Activated CD8-positive, alpha-beta memory T cell treated with anti-CD3 and anti-CD28 coated beads, Interleukin-2, amount 50 U/mL, for 24 hours (primary cell): ENCODE results near the gene PLRG1.
"Not testable (repeated sequence)": the region's sequence is repeated elsewhere in the genome, so short reads cannot be mapped to it uniquely, and the experiment has no call there.

Source experiments
- DNase-seq: peaks from one replicate; pipeline ENCODE4 v3.0.0-alpha.2; 2020; ENCODE audit errors: extremely low read depth

PLRG1 gene

DNA sequence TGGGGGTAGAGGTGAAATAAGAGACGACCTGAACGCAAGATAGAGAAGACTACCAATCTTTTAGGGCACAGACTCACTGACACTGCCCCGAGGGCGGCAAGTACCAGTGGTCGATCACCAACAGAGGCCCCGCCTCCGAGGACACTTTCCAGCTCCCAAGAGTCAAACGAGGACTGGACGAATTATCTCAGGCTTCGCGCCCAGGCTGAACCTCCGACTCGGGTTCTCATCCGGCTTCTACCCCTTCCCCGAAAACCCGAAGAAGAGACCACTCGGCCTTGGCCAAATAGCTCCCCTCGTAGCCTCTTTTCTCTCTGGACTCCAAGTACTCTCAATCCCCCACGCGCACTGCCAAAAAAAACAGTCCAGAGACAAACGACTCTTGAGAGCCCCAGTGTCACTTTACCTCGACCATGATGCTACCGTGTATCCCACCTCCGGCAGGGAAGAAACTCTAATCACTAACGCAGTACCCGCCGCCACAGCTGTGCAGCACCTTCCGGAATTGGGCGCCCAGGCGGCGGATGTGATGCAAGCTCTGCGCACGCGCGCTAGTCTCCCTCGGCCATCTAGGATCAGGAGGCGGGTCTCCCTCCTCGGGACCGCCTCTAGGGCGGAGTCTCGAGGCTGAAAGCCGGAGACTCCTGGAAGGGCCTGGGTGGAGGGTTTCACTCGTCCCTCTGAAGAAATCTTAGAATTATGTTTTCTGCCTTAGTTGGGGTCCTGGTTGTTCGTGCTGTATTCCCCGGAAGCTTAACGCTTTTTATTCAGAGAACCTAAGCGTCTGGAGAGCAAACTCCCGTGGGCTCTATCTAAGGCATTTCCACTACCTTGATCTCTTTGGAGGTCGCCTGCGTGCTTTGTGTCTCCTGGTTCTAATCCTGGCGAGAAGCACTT is at the start of gene PLRG1:
Gene PLRG1 (minus strand): TSS at position 507 of the 897 bp plus-strand sequence. CDS start 92 bp downstream, at position 415.
- peak; percentile 91 for DNase-seq

DNA sequence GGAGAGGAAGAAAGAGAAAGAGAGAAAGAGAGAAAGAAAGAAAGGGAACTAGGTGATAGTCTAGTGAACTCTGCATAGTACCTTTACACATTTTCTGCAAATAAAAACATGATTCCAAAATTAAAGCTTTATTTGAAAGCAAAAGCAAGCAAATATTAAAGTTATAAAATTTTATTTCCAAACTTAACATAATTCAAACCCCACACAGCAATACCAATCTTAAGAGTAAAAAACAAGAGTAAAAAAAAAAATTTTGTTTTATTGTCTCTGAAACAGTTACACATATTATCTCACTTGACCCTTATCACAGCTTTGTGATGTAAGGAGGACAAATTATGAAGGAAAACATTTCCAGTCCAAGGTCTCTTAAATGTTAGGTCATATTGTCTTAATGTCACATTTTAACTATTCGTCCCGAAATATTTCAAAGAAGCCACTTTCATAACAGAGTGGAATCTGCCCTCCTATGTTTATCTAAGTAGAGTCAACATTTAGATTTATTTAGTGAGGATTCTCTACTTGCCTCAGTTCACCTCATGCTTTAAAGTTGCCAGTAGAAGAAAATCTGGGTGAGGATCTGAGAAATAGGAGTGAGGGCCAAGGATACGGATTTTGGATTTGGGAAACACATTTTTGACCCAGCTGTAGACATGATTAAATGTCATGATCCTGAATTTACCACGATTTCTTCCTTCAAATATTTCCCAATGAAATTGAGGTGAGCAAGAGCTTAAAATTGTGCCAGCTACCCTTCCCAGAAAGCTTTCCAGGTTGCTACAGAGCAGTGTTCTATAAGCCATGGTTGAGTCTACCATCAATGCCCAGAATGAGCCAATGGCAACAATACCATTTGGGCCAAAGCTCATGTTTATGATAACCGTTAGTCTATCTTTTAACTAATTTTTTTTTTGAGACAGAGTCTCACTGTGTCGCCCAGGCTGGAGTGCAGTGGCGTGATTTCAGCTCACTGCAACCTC is 47.9 kb upstream of the PLRG1 start:
- DNase-seq = no peak

DNA sequence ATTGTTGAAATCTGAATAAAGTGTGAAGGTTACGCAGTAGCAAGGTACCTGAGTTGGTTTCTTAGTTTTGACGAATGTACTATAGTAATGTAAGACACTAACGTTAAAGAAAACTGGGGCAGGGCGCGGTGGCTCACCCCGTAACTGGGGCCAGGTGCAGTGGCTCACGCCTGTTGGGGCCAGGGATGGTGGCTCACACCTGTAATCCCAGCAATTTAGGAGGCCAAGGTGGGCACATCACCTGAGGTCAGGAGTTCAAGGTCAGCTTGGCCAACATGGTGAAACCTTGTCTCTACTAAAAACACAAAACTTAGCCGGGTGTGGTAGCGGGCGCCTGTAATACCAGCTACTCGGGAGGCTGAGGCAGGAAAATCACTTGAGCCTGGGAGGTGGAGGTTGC is 47.1 kb upstream of the PLRG1 start:
- not testable (repeated sequence) for DNase-seq

GRCh38 chr4:154595807-154596206 is 45.6 kb upstream of the PLRG1 start:
- no peak for DNase-seq

DNA sequence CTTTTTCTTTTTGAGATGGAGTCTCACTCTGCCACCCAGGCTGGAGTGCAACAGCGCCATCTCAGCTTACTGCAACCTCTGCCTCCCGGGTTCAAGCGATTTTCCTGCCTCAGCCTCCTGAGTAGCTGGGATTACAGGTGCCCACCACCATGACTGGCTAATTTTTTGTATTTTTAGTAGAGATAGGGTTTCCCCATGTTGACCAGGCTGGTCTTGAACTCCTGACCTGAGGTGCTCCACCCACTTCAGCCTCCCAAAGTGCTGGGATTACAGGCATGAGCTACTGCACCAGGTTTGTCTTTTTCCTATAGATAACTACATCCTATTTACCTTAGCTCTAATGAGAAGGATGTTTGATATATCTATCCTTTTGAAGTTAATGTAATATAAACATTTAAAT is 44.1 kb upstream of the PLRG1 start:
- DNase-seq = not testable (repeated sequence)

DNA sequence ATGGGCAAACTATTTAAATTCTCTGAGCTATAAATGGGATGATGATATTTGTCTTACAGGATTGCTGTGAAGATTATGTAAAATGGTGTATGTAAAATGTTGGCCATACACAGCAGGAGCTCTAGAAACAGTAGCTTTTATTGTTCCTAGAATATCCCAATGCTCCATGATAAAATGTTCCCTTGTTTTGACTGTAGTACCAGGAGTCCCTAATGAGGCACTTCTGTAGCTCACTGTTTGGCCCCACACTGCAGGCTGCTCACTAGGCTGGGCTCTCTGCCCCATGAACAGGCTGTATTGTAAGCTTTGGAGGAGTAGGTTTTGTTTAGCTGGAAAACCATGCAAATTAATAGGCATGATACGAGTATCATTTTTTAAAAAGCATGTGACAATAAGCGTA is 43.7 kb upstream of the PLRG1 start:
- DNase-seq = no peak

- no peak for DNase-seq
Measured at GRCh38 chr4:154591890-154592289, 41.7 kb upstream of the PLRG1 start.

DNA sequence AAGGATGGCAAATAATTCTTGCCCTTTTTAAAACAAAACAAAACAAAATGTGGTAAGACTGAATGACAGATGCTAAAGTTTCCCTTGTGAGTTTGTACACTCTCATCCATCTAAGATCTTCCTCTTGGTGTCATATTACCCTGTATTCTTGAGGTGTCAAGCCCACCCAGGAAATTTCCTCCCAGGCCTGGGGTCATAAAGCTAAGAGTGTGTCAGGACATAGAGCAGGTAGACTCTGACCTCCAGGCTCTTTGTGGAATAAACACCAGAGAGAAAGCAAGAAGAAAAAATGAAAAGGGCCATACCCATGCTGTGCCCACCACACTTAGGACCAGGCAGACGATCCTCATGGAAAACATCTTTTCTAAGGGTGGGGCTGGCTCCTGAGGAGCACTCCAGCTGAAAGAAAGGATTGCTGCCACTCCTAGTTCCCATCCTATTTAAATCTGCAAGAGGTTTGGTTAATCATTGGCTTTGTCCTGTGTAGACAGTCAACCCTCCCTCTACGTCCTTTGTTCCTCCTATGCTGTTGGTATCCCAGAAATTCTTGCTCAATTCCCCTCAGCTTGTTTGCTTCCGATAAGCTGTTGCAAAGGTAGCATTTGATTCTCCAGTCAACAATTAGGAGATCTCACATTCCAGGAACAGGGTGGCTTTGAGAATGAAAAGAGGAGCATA is 40.3 kb upstream of the PLRG1 start, which contains the start of gene FGA:
Gene FGA (minus strand): TSS at position 414 of the 678 bp plus-strand sequence. CDS start 55 bp downstream, at position 359.
- DNase-seq = no peak

DNA sequence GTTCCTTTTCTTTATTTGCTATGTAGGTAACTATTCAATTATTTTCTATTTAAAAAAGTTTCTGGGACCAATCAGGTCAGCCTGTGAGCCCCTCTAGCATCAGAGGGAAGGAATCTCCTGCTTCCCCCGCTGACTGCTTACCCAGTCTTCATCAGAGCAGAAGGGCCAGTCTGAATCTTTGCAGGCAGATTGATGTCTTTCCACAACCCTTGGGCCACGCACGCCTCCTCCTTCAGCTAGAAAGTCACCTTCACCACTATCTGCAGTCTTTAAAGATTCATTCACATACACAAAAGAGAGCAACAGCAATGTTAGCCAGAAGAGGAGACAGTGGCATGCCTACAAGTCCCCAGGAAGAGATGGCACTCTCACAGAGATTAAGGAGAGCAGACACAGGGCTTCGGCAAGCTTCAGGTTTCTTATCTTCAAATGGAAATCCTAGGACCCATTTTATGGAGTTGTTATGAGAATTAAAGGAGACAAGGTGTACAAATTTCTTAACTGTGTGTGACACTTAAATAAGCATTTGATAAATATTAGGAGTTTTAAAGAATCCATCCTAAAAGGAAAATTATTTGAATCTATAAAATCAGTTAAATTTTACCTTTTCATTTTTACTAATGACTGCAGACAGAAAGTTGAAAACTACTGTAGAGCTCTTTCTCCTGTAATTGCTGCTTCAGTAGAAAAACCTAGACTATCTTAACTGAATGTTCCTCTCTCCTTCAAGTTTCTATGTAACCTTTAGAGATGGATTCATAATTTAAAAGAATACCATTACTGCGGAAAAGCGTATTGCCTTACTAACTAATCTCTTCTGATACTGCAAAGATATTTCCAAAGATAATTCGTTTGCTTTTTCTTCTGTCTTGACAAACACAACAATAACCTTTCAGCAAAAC is 39.3 kb upstream of the PLRG1 start:
- no peak for DNase-seq

DNA sequence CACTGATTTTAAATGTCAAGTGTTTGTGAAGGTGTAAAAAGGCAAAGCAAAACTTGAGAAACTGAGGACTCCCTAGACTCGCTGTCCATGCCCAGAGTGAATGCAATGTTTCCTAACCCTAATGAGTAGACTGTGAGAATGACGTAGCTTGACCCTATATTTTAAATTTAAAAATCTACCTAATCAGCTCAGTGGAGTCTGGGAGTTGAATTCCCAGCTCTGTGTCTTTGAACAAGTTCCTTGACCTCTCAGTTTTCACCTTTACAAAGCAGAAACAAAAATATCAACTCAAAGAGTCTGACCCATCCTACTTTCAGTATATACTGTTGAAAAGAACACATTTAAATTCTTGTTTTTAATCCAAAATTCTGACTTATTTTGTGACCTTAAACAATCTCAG is 38.0 kb upstream of the PLRG1 start:
- DNase-seq = no peak

DNA sequence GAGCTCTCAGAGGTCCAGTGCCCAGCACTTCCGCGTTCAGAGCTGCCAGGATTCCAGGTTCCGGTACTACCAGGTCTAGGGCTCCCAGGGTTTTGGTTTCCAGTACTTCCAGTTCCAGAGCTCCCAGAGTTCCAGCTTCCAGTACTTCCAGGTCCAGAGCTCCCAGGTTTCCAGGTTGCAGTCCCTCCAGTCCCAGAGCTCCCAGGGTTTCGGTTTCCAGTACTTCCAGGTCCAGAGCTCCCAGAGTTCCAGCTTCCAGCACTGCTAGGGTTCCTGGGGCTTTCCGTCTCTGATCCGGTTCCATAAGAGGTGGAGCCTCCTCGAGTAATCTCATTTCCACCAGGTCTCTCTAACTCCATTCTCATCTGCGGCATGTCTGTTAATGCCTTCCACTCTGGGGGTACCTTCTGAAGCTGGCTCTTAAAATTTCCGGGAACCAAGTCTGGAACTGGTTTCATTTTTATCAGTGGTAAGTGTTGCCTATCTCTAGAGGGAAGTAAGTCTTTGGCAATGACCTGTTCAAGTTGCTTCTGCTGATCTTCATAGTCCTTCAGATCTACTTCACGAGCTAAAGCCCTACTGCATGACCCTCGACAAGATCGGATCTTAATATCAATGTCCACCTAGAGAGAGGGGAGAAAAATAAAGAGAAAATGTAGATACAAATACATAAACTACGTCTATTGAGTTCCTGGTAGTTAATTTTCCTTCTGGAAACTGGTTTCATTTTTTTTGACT is 36.3 kb upstream of the PLRG1 start:
- DNase-seq = no peak

- no peak for DNase-seq
Measured at GRCh38 chr4:154585369-154586018, 35.3 kb upstream of the PLRG1 start.

DNA sequence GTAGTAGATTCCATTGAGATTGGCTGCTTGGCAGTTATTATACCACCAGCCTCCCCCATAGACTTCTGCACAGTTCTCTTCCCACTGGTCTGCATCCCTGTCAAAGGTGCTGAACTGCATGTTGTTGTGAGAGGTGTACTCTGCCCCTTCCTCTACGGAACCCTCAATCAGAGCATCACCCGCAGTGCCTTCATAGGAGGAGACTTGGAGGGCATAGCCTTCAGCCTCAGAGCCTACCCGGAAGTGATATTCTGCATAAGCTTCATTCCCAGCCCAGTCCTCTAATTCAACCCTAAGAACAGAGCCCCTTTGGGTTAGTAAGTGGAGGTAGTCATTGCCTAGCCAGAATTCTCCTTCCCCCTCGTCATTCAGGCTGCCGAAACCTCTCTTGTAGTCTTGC is 34.1 kb upstream of the PLRG1 start:
- DNase-seq = no peak

GRCh38 chr4:154583677-154584076 is 33.5 kb upstream of the PLRG1 start:
- DNase-seq = no peak

- DNase-seq = no peak
Measured at GRCh38 chr4:154583230-154583629, 33.0 kb upstream of the PLRG1 start.

GRCh38 chr4:154582723-154583122 is 32.5 kb upstream of the PLRG1 start:
- no peak for DNase-seq

DNA sequence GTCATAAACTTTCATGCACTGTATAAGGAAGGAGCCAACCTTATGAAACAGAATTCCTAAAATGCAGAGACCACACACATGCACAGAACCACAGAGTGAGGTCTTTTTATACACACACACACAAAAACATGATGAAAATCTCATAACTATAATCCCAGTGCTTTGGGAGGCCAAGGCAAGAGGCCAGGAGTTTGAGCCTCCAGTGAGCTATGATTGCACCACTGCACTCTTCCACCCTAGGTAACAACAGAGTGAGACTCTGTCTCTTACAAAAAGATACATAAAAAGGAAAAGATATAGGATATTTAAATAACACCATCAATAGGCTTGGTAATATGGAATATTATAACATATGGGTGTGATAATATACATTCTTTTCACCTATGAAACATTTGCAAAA is 29.7 kb upstream of the PLRG1 start:
- no peak for DNase-seq

- DNase-seq = no peak
Measured at GRCh38 chr4:154578919-154579318, 28.7 kb upstream of the PLRG1 start.

GRCh38 chr4:154577324-154577723 is 27.1 kb upstream of the PLRG1 start:
- no peak for DNase-seq

GRCh38 chr4:154574311-154574710 is 24.1 kb upstream of the PLRG1 start:
- no peak for DNase-seq
